HG03565 (cell line): ENCODE results near the gene GTF3C2.

Experiments
- ATAC-seq: cut with Tn5 transposase; IDR thresholded peaks from one replicate; pipeline ENCODE4 v1.9.1; 2021; ENCODE audit warnings: mild to moderate bottlenecking, moderate library complexity; ENCODE audit not compliant: unreplicated experiment

GTF3C2 gene, protein sequence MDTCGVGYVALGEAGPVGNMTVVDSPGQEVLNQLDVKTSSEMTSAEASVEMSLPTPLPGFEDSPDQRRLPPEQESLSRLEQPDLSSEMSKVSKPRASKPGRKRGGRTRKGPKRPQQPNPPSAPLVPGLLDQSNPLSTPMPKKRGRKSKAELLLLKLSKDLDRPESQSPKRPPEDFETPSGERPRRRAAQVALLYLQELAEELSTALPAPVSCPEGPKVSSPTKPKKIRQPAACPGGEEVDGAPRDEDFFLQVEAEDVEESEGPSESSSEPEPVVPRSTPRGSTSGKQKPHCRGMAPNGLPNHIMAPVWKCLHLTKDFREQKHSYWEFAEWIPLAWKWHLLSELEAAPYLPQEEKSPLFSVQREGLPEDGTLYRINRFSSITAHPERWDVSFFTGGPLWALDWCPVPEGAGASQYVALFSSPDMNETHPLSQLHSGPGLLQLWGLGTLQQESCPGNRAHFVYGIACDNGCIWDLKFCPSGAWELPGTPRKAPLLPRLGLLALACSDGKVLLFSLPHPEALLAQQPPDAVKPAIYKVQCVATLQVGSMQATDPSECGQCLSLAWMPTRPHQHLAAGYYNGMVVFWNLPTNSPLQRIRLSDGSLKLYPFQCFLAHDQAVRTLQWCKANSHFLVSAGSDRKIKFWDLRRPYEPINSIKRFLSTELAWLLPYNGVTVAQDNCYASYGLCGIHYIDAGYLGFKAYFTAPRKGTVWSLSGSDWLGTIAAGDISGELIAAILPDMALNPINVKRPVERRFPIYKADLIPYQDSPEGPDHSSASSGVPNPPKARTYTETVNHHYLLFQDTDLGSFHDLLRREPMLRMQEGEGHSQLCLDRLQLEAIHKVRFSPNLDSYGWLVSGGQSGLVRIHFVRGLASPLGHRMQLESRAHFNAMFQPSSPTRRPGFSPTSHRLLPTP

DNA sequence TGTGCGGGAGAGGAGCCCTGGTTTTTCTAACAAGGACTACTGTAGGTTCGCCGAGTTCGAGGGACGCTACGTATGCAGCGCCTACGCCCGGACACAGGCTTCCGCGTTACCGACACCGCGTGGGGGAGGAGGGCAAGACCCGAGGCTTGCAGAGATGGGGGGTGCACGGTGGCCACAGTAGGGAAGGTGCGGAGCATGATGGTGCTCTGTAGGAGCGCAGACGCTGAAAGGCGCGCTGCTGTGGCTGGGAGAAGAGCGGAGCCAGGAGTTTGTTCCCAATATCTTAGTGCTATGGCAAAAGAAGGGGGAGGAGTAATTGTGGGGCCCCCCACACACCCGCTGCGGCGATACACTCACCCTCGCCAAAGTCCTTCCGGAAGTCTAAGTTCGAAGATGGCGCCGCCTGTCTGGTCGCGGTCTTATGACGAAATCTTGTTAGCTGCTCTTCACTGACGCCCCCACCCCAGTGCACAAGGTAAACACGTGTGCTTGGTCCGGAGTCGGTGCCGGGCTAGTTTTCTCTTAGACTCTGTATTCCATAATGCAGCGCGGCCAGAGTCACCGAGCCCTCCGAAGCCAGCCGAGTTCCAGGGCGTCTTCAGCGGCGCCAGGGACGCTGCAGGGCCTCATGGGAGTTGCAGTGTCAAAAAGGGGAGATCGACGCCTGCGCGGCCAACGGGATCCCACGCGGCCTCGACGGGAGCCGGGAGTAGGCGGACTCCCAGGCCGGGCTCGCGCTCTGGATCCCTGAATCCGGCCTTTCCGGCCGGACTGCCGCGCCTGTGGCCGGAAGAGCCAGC lies at the start of gene GTF3C2:
Gene GTF3C2 (minus strand): TSS at position 383 of the 800 bp plus-strand sequence. CDS start 13,210 bp downstream, outside the sequence.
- peak; percentile 65 for ATAC-seq

DNA sequence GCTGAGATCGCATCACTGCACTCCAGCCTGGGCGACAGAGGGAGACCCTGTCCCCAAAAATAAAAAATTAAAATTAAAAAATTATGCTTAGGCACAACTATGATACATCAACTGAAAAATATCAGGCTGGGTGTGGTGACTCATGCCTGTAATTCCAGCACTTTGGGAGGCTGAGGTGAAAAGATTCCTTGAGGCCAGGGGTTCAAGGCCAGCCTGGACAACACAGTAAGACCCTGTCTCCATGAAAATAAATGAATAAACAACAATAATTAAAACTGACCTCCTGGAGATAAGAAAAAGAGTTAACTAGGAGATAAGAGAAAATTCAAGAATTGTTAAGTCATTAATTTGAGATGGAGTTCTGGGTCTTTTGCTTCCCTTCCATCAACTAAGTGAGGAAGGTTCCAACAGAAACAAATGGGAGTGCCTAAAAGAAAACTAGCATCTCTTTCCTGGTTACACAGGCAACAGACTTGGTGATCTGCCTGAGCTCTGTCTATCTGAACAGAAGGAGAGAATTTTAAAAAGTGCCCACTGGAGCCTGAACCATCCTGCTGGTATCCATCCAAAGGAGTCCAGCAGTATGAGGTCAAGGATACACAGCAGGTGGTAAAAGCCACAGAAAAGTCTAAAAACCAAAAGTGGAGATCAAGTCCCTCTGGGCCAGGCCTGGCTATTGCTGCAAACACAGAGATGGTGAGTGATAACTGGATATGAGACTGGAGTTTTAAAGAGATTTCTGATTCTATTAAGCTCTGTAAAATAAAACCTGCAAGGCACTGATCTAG lies 44.0 kb upstream of the GTF3C2 start:
- no peak for ATAC-seq

DNA sequence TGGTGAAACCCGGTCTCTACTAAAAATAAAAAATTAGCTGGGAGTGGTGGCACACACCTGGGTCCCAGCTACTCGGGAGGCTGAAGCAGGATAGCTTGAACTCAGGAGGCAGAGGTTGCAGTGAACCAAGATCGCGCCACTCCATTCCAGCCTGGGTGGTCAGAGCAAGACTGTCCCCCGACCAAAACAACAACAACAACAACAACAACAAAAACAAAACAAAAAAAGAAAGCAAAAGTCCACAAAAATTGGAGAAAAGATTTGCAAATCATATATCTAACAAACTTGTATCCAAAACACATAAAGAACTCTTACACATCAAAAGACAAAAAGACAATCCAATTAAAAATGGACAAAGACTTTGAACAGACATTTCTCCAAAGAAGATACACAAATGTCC lies 42.4 kb upstream of the GTF3C2 start:
- ATAC-seq: no peak

DNA sequence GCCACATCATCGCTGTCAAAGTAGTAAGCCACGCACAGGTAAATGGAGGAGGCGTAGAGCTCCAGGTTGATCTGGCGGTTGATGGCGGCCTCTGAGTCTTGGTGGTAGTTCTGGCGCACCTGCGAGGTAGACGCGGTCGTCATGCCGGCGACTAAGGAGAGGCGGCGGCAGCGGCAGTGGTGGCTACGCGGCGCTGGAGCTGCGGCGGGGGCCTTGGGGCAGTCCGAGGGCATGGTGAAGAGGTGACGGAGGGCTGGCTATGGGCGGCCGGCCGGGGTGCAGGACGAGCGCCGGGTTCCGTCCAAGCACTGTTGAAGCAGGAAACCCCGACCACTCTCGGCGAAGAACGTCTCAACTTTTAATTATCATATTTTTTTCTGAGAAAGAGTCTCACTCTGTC lies 36.7 kb upstream of the GTF3C2 start:
- no peak for ATAC-seq

DNA sequence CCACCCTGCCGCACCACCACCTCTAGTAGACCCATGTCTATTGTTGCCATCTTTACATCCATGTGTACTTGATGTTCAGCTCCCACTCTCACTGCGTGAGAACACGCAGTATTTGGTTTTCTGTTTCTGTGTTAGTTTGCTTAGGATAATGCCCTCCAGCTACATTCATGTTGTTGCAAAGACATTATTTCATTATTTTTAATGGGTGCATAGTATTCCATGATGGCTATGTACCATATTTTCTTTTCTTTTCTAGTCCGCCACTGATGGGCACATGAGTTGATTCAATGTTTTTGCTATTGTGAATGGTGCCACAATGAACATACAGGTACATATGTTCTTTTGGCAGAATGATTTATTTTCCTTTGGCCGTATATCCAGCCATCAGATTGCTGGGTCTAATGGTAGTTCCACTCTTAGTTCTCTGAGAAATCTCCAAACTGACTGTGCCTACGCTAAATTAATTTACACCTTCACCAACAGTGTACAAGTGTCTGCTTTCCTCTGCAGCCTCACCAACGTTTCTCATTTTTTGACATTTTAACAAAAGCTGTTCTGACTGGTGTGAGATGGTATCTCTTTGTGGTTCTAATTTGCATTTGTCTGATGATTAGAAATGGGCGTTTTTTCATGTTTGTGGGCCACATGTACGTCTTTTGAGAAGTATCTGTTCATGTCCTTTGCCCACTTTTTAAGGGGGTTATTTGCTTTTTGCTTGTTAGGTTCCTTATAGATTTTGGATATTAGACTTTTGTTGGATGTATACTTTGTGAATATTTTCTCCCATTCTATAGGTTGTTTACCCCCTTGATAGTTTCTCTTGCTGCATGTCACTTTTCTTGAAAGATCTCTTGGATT lies 34.5 kb upstream of the GTF3C2 start:
- ATAC-seq: no peak

DNA sequence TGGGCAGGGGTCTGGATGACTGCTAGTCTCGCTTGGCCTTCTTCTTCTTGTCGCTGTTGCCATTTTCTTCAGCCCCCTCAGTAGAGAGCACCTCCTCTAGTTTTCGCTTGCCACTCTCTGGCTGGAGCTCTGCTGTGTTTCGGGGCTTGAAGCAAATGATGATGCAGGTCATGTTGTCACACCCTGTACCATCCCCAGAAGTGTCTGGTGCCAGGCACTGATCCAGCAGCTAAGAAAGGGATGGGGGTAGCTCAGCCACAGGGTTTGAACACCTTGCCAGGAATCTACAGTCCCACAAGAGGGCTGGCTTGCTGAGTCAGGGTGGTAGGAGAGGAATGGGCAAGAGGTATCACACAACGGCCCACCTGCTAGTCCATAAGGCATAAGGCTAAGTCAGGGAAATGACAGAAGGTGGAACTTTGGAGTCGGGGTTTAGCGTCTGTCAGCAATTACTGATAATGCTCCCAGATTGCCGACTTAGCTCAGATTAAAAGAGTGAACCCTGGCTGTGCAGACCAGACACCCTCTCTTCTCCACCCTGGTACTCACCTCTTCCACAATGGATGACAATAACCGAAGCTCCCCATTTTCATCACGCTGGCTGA lies 25.1 kb upstream of the GTF3C2 start:
- no peak for ATAC-seq

DNA sequence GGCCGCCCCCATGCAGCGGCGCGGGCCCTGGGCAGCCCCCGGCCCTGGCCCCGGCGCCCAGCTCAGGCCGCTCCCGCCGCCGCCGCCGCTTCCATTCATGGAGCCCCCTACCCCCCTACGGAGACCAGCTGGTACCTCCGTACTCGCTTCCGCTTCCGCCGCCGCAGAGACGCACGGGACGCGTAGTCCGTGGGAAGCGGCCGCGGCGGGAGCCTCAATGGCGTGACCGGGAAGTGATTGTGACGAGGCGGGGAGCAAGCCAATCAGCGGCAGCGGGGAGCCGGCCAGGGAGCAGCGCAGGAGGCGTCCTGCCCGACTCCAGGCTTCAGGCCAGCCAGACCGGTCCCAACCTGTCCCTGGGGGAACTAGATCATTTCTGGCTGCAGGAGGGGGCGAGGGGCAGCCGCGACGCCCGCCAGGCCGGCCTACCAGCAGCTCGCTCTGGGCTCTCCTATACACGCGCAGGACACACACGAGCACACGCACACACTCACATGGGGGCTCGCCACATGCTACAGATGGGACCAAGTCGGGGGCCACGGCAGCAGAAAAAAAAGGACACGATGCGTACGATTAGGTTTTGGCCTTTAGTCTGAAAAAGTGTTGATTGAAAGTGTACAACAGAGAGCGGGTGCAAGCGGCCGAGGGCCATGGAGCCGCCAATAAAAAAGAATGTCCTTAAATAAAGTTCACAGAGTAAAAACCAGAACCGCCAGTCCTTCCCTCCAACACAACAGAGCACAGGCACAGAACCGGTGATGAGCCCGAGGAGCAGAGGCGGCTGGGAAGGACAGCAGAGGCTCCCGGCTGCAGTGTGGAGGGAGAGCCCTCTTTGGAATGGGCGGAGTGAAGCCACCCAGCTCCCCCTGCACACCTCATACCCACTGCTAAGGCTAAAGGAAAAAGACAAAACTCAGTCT lies 24.3 kb upstream of the GTF3C2 start, which contains the start of gene ZNF513:
Gene ZNF513 (minus strand): TSS at position 109 of the 920 bp plus-strand sequence. CDS start 208 bp downstream, outside the sequence.
- ATAC-seq: peak; percentile 84

DNA sequence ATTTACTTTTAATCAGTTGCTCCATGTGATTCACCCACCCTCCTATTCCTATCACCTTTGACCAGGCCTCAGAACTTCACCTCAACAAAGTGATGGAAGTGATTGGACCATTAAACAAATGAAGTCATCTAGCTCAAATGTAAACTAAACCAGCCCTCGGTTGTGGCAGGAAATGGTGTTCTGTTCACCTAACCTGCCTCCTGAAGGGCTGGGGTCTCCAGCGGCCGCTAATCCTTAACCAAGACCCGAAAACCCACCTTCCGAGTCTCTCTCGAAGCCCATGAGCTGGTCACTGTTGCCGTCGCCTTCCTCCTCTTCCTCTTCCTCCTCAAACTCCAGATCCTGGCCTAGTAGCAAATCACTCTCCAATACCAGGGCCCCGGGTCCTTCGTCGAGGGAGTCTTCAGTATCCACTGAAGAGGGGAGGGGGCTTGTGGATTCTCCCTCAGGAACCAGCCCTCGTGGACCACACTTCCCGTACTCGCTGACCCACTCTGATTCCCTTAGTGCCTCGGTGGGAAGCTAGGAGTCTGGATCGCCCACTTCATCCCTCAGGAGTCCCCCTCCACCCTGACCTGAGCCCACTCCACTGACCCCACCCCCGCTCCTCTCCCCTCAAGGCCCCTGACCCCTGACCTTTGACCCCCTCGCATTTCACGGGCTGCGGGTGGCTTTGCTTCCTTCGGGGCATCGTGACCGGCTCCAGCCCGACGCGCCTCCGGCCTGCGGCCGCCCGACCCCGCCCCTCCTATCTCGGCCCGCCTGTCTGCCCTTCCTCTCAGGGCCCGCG lies 23.5 kb upstream of the GTF3C2 start:
- peak; percentile 16 for ATAC-seq

DNA sequence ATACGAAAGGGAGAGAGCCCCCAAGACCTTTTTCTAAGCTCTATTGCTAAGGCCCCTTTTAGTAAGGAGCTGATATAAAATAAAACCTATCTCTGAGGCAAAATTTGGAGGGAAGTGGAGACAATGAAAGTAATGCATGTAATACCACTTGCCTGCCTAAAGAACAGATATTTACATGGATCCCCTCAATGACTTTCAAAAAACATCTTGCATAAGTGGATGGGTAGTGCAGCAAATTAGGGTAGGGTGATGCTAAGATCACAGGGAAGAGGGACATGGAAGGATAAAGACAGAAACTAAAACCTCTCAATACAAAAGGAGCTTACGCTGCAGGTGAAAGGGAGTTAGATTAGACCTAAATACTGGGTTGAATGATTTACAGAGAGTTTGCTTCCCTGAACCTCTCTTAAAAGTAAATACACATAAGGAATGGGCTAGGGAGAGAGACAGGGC lies 22.8 kb upstream of the GTF3C2 start:
- ATAC-seq: no peak

DNA sequence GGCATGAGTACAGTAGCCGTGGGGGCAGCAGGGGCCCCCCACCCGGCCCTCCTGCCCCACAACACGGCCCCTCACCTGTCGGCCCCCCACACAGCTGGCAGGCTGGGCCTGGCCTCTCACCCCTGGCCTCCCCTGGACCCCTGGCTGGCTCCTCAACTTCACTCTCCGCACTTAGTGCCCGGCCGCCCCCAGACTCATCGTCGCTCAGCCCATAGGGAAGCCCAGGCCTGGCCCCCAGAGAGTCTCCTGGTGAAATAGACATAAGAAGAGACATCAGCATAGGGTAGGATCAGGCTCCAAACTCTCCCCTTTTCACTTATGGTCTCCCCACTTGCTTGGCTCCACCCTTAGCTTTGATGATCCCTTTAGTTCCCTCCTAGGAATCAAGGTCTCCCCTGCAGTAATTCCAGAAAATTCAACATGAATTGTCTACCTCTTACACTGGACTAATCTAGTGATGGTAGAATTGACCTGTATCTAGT lies 22.3 kb upstream of the GTF3C2 start:
- ATAC-seq: no peak

DNA sequence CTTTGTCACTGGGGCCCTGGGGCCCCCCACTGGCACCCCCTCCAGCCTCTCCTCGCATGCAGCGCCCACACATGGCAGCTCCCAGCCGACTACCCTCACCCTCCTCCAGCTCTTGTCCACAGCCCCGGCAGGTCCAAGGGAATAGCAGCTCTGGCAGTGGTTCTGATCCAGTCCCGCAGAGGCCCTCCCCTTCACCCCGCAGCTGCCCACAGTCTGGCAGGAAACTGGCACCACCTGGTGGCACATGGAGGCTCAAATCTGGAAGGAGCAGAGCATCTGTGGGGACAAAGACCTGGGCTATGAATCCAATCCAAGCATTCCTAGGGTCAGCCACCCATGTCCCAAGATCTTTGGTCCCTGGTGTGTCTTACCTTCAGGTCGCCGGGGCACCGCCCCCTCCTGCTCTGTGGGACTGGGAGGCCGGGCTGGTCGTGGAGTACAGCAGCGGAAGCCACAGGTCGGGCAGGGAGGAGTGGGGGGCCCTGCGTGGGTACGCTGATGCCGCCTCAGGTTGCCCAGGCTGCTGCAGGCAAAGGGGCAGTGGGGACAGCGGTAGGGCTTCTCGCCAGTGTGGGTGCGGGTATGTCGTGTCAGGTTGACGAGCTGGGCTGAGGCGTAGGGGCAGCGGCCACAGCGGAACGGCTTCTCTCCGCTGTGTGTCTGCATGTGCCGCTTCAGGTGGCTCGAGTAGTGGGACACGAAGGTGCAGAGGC lies 21.7 kb upstream of the GTF3C2 start:
- ATAC-seq: no peak

DNA sequence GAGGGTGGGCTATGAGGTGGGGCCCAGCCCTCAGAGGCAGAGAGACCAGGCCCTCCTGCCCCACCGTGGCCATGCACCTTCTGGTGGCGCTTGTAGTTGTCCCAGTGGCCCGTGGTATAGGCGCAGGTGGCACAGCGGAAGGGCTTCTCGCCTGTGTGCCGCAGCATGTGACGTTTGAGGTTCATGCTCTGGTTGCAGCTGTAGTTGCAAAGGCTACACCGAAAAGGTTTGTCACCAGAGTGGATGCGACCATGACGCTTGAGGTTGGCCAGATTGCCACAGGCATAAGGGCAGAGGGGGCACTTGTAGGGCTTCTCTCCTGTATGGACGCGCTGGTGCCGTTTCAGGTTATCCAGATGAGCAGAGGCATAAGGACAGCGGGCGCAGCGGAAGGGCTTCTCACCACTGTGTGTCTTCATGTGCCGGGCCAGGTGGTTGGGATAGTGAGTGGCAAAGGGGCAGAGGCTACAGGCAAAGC lies 21.1 kb upstream of the GTF3C2 start:
- ATAC-seq: no peak

DNA sequence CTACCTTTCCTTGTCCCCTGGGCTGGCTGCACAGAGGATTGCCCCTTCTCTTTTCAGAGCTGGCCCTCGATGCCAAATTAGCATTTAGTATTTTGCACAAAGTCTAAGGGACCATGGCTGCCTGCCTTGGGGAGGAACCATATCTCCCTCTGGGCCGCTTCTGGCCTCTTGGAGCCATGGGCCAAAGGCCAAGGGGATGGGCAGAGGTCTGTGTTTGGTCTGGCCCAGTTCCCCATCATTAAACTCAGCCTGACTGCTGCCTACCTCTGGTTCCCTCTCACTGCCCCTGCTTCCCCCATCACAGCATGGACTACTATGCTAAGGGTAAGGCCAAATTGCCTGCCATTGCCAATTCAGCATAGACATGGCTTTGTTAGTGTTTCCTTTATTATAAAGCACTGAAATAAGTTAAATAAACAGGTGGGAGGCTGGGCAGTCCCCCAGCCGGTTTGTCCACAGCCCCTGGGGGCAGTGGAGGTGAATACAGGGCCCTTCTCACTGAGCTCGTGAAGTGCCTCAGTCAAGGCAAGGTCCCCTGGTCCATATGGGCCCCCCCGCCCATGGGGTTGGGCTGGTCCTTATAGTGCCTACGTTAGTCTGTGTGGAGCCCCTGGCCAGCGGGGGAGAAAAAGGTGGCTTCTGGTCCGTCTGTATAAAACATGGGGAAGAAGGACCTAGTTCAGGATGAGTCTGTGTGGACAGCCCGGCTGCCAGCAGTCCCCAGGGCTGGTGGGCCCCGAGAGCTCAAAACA lies 20.5 kb upstream of the GTF3C2 start:
- ATAC-seq: no peak

DNA sequence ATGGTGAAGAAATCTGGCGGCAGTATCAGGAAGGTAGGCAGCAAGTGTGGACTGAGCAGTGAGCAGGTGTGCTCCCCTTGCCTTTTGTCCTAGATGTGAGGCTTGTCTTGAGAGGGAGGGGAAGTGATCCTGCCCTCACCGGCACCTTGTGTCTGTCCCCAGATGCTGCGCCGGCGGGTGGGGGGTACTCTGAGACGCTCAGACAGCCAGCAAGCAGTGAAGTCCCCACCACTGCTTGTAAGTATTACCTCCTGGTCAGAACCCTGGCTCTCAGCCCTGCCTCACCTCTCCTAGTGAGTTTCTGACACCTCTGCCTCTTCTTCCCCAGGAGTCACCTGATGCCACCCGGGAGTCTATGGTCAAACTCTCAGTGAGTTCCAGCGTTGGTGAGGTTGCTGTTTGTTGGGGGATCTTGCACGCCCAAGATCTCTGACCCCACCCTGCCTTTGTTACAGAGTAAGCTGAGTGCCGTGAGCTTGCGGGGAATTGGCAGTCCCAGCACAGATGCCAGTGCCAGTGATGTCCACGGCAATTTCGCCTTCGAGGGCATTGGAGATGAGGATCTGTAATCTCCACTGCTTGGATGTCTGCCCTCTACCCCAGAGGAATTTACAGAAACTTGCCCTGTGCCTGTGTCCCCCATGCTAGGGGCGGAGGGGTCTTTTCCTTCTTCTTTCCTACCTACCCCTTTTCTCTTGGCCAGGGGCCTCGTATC lies 19.7 kb upstream of the GTF3C2 start:
- no peak for ATAC-seq
